GM18526 (cell line): ENCODE data around the gene TNC.

Experiments used
- POLR2A ChIP-seq: IDR thresholded peaks from 3 replicates; pipeline ENCODE4 v1.6.1; 2011; ENCODE audit not compliant: insufficient read length; ENCODE audit errors: extremely low read depth

The TNC gene

DNA sequence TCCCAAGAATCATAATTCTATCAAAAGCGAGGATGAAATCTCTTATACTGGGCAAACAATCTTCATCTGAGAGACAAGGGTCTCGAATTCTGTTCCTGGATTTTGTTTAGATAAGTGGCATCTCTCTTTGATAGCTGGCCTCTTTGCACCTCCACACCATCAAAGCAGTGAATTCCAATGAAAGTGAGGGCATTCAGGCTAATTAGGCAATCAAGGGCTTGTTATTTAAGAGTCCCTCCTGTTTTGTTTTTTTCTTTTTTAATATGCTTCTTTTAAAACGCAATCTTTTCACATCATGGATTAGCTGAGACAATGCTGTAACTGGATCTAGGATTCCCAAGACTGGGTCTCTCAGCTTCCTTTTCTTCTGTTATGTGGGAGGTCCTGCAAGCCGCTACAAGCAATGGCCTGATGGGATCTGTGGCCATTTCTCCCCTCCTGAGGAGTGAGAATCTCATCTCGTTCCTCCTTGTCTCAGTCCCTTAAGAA, 67.9 kb downstream of the TNC start:
- no peak for TF ChIP-seq POLR2A

DNA sequence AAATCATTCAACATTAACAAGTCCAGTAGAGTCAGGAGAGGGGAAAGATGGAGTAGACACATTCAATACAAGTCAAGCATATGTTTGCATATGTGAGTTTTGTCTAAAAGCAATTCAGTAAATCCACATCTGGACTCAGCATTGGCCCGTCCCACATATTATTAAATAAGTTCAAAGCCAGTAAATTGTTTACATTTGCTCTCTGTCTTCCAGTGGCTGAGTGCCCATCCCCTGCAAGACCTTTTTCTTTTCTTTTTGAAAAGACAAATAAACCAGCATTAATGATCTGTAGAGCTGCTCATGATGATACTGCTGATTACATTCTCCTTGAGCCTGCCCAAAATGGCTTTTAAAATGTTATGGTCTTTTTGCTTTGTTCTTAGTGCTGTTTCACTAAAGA, 71.1 kb downstream of the TNC start:
- TF ChIP-seq POLR2A: no peak

DNA sequence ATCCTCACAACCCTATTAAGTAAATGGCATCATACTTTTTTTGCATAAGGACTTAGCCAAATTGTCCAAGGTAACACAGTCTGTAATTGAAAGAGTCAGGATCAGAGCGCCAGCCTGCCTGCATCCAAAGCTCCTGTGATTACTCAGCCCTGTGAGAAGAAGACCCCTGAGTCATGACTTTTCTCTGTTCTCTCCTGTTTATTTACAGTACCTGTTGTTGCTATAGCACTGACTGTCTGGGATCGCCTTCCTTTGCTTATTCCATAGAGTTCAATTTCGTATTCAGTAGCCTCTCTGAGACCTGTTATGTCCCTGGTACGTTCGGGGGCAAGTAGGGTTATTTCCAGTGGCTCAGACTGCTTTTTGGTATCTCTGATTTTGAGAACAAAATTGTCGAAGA, 71.8 kb downstream of the TNC start:
- no peak for TF ChIP-seq POLR2A

DNA sequence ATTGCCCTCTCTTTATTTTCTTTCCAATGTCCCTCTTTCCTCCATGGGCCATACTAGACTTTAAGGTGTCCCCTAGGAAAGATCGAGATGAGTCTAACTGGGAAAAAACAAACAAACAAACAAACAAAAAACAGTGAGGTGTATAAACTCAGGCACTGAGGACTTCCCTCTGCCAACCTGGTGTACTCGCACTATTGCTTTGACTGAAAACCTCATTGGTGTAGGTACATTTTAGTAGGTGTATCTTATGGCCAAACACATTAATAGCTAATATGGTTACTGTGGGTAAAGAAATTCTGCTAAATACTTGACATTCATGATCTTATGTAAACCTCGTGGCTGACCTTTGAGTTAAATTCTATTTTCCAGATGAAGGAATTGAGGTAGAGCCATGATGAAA, 74.3 kb downstream of the TNC start:
- no peak for TF ChIP-seq POLR2A

DNA sequence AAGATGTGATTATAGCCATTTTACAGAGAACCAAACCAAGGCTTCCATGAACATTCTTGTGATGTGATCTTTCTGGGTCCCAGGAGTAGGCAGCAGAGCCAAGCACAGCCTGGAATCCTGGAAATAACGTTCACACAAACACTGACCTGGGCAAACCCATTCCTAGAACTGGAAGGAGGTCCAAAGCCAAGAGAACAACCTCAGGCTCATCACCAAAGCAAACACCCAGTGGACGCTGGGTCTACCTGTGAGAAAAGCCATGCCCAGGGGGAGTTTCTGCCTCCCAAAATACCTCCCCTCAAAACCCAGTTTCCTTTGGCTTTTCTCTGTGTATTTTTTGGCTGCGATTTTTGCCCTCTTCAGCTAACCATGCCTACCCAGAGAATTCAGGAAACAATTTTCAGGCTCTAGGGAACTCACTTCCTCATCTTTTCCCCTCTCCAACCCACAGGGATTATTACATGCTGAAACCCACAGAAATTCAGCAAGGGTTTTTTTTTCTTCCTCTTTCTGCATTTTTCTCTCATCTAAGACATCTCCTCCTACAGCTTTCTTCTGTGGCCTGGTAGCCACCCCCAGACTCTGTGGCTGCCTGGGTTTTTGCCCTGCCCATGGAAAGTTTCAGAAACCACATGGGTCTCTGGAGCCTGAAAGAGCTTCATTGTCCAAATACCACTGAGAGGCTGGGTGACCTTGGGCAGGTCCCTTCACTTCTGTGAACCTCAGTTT, 75.0 kb downstream of the TNC start:
- TF ChIP-seq POLR2A: no peak

DNA sequence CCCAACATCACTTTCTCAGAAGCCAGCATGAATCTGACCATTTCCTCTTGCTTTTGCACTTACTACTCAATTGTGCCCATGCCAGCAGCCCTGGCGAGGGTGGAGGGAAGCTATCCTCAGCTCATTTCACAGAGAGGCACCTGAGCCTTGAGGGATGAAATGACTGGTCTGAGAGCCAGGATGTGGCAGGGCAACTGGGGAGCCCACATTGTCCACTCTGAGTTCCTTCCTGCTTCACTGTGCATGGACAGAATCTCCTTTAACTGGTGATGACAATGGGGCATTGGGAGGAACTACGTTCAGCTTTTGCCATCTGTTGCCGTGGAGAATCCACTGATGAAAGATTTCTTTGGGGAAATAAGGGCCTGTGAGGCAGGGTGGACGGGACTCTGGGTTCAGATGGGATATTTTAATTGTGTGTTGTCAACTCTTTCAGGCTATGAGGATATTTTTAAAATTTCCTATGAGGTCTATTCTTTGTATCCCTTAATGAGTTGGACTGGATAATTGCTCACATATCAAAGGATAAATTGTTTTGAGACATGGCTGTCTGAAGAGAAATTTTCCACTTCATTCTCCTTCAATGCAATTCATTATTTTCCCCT, 78.3 kb downstream of the TNC start:
- no peak for TF ChIP-seq POLR2A

DNA sequence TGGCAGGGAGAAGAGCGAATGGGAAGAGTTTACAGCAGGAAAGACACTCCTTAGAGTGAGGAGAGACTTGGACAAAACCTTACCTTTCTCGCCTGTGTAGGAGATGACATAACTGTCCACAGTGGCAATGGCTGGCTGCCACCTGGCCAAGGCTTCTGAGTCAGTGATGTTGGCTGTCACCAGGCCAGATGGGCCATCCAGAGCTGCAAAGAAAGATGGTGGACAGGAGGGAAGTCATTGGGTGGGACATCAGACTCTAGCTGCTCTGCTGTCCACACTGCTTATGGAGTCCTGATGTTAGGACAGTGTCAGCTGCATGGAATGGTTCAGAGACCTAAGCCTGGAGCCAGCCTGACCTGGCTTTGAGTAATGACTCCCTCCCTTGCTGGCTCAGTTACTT, 79.8 kb downstream of the TNC start:
- no peak for TF ChIP-seq POLR2A

DNA sequence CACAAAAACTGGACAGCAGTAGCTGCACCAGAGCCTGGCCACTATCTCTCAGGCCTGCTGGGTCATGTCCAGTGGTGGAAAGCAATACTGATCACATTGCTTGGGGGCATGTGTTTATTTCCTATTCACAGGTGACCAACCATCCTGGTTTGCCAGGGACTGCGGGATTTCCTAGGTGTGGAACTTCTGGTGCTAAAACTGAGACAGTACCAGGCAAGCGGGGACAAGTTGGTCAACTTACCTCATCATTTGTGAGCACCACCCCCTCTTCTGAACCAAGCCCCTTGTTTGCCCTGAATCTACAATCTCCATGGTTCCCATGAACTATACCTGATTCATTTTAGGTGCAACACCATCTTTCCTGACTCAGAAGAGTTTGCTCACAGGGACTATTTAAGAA, 81.3 kb downstream of the TNC start:
- TF ChIP-seq POLR2A: no peak

DNA sequence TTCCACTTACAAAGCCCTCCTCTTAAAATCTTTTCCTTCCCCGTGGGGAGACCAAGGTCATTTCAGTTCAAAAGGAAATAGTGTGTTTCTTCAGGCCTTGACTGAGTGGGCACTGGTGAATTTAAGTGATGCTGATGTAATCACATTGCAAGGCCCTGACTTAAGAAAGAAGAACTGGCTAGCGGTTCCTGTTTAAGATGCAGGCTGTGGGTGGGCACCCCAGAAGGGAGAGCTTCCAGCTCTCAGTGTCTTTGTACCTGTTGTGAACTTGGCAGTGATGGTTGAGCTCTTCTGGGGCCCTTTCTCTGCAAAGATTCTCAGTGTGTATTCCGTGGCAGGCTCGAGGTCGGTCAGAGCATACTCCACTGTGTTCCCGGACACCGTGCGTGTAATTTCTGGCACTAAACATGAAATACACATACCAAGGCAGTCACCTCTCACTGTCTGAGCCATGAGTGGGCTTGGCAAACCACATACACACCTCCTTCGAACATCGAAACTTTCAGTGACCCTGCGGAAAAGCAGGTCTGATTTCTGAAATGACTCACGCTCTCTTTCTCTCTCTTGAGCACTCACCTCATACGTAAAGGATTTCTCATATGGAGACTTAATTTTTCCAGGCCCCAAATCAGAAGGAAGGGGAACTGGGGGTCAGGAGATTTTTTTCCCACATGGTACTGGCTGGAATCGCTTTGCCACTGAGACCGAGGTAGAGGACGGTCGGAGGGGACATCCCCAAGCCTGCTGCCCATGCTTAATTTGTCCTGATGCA, 81.9 kb downstream of the TNC start:
- no peak for TF ChIP-seq POLR2A

DNA sequence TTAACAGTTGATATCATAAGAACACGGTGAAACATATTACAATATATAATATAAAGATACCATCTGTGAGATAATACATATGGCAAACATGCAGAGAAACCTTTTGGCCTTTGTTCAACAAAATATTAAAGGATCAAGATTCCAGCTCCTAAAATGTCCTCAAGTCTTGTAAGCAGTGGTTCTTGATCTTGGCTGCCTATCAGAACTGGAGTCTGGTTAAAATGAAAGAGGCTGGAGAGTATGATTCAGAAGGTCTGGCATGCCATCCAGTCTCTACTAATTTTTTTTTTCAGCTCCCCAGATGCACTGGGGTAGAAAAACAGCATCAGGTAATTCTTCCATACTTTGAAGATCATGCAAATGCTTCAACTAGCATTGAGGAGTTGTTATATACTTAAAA, 83.2 kb downstream of the TNC start:
- no peak for TF ChIP-seq POLR2A

DNA sequence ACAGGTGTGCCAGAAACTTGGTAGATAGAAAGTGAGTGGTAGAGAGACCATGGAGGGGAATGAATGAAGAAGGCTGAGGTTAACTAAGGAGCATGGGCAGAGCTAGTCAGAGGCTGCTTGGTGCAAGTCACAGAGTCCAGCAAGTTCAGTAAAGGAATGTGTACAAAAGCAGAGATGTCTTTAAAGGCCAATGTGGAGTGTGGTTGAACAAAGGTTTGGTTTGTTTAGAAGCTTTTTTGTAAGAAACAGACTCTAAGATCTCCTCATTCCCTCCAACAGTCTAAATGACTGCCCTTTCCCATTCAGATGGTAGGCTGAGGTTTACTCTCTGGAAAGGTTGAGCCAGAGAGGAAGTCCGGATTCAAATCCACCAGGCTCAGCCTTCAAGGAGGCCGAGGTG, 84.2 kb downstream of the TNC start:
- no peak for TF ChIP-seq POLR2A

DNA sequence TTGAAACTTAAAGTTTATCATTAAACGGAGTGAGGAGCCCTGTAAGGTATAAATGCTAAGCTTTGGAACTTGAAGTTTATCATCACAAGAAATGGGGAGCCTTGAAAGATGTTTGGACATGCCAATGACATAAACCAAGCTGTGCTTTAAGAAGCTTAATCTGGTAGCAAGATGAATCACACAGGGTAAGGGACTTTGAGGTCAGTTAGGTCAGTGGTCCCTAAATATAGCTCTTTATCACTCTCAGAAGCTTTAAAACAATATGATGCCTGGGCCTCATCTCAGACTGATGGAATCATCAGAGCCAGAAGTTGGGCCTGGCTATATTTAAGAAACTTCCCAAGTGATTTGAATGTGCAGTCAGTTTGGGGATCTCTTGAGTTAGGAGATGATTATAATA, 85.7 kb downstream of the TNC start:
- TF ChIP-seq POLR2A: no peak

DNA sequence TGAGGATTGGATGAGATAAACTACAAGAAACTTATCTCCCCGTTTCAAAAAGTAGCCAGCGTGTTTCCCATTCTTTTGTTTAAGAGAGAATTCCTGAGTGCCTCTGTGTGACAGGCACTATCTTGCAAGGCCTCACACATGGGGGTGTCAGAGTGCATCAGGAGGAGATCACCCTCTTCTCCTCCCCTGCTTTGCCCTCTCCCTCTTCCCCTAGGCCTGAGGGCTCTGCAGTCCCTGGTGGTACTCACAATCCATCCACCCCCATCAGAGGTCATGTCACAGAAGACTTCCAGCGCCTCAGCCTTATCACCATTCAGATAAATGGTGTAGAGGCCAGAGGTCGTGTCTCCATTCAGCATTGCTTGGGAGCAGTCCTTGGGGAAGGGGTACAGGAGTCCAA, 88.0 kb downstream of the TNC start:
- no peak for TF ChIP-seq POLR2A

DNA sequence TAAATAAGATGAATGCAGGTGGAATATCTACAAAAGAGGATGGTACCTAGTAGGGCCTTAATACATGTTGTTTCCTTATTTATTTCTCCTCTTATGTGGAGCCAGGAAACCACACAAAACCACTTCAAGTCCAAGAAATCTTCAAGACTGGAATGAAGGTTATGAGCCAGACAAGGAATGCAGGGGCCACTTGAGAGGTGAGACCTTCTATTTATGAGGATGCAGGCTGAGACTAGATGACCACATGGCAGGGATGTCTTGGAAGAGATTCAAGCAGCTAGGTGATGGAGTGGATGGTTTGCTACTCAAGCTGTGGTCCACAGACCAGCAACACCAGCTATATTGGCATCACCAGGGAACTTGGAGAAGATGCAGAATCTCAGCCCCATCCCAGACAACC, 92.2 kb downstream of the TNC start:
- no peak for TF ChIP-seq POLR2A

DNA sequence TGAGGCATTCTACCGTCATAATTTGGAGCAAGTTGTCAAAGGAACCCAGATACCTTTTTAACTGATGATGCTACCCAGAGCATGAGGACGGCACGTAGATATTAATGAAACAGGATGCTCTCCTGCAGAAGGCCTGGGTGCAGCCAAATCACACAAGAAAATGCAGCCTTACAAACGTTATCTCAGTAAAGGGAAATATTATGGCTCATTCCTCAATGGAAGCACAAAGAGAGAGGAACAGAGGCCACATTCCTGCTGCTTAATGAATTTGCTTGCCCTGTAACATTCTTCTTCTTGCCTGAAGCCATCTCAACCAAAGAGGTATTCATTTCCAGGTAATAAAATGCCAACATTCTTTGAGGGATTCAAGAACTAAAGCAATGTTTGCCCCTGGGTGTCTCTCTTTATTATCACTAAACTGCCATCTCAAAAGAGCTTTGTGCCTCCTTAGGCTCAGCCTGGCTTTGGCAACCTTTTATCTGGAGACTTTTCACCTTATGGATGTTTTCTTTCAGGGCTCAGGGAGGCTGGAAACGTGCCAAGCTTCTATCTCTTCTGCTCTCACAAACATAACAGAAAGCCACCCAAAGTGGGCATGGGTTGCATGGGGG, 92.9 kb downstream of the TNC start:
- TF ChIP-seq POLR2A: no peak
